ENCODE data around the gene MAGEA2. TPM values are rescaled to one million over a fixed set of nuclear protein-coding genes. Genes with fewer than 3 reads are reported as not detected.
"Not testable (repeated sequence)": the region's sequence is repeated elsewhere in the genome, so short reads cannot be mapped to it uniquely, and the experiment has no call there.

MAGEA2 gene
- polyA plus RNA-seq, 1 of the 3 experiments (the other 2 are of a cell fraction), result 55.9 TPM

GRCh38 chrX:152735101-152735500 lies 18.5 kb downstream of the MAGEA2 start:
- Histone ChIP-seq H3K9me2 (no peaks in the 10 kb centered on the region), H3K4me1 (ENCODE audit: control insufficient read depth in 1 of 2, insufficient read depth in 2 of 2, low read depth in 1 of 2, low read length in 1 of 2) (peaks cover 0 to 6% of the 10 kb centered on the region in 2 experiments; a peak in 1 of 4 replicates), H3K9me3 (no peaks in the 10 kb centered on the region), H3K4me2 (no peak overlapping the region), H2AFZ (ENCODE audit: low read depth) (no peak overlapping the region), H3K27me3 (ENCODE audit: insufficient read depth) (no peaks in the 10 kb centered on the region), H4K20me1 (ENCODE audit: insufficient read depth) (no peaks in the 10 kb centered on the region), H3K36me3 (replicated peaks in 1 of 2; ENCODE audit: control insufficient read depth in 1 of 2, insufficient read depth in 2 of 2, low read length in 1 of 2) (peaks cover 2 to 4% of the 10 kb centered on the region in 2 experiments), H3K27ac (ENCODE audit: low read depth in 2 of 2, low read length in 1 of 2) (no peak overlapping the region), H3K4me3 (ENCODE audit: low read depth in 2 of 2, low read length in 1 of 2) (peak overlapping the region in 1 of 2 experiments; percentile 73; a peak in 1 of 4 replicates), H3K9ac (no peak overlapping the region), H3K79me2 (ENCODE audit: insufficient read depth) (peaks cover 46% of the 10 kb centered on the region), H3F3A (replicated peaks; ENCODE audit: insufficient read depth) (no peaks in the 10 kb centered on the region)
- no peak for DNase-seq
- ChIA-PET CTCF (no interaction called here), POLR2A (no interaction called here)
- WGBS (ENCODE audit: low lambda C conversion rate), result no CpG with 5 or more reads among the region's 2 CpGs
- TF ChIP-seq SIN3A (IDR thresholded peaks at IDR 0.05; ENCODE audit: borderline replicate concordance, low read depth, low read length) (no peak), GATA2 (CRISPR knock-in tag; IDR thresholded peaks at IDR 0.05) (no peak), FOXM1 (IDR thresholded peaks at IDR 0.05; ENCODE audit: low read depth) (no peak), NFIC (IDR thresholded peaks at IDR 0.05; ENCODE audit: borderline replicate concordance) (no peak), MAX (IDR thresholded peaks at IDR 0.05; ENCODE audit: low read depth) (no peak), RAD21 (IDR thresholded peaks at IDR 0.05; ENCODE audit: low read length) (no peak), MEF2A (IDR thresholded peaks at IDR 0.05; ENCODE audit: borderline replicate concordance, low read depth) (no peak), TEAD4 (IDR thresholded peaks at IDR 0.05; ENCODE audit: borderline replicate concordance, insufficient read depth) (no peak), MXI1 (IDR thresholded peaks at IDR 0.05; ENCODE audit: low read depth, low read length) (no peak), EP300 (IDR thresholded peaks at IDR 0.05; ENCODE audit: borderline replicate concordance in 1 of 2, low read depth in 1 of 2, low read length in 1 of 2) (no peak), RFX5 (IDR thresholded peaks at IDR 0.05; ENCODE audit: low read length) (no peak)

GRCh38 chrX:152734143-152734858 lies 19.3 kb downstream of the MAGEA2 start:
- H3F3A ChIP-seq (replicated peaks; ENCODE audit: insufficient read depth); CTCF ChIA-PET; H3K27ac ChIP-seq (ENCODE audit: low read depth in 2 of 2, low read length in 1 of 2); H3K36me3 ChIP-seq (replicated peaks in 1 of 2; ENCODE audit: control insufficient read depth in 1 of 2, insufficient read depth in 2 of 2, low read length in 1 of 2); H3K9me3 ChIP-seq; H2AFZ ChIP-seq (ENCODE audit: low read depth); POLR2A ChIA-PET; H4K20me1 ChIP-seq (ENCODE audit: insufficient read depth); H3K4me1 ChIP-seq (ENCODE audit: control insufficient read depth in 1 of 2, insufficient read depth in 2 of 2, low read depth in 1 of 2, low read length in 1 of 2); H3K27me3 ChIP-seq (ENCODE audit: insufficient read depth); H3K9me2 ChIP-seq: not testable (repeated sequence)
- H3K4me3 ChIP-seq (ENCODE audit: low read depth in 2 of 2, low read length in 1 of 2), result peak overlapping the region; percentile 60 to 73
- H3K79me2 ChIP-seq (ENCODE audit: insufficient read depth), result peaks cover 52% of the 10 kb centered on the region
- DNase-seq, result peak; percentile 17
- 41% methylated on average over 21 of the region's 22 CpGs for WGBS (ENCODE audit: low lambda C conversion rate)
- H3K9ac ChIP-seq, result peak overlapping the region; percentile 82
- peak overlapping the region; percentile 79 for H3K4me2 ChIP-seq
